GM12878 (cell line): ENCODE measurements around the gene AEN.

Source experiments
- CBFB ChIP-seq: IDR thresholded peaks from 2 replicates; pipeline ENCODE4 v1.6.1; 2016; ENCODE audit warnings: antibody characterized with exemption, low read depth
- CEBPB ChIP-seq, 2 experiments: fragments of 150-350 bp in 1 of 2; IDR thresholded peaks; 2 replicates each; pipeline ENCODE4 v1.6.1; 2012 to 2014; ENCODE audit warnings: low read depth in 2 of 2, low read length in 2 of 2, borderline replicate concordance in 1 of 2, inconsistent platforms in 1 of 2
- FOS ChIP-seq: IDR thresholded peaks from 3 replicates; pipeline ENCODE4 v1.6.1; 2011; ENCODE audit warnings: borderline replicate concordance; ENCODE audit not compliant: insufficient read length; ENCODE audit errors: extremely low read depth
- GABPA ChIP-seq: IDR thresholded peaks from 2 replicates; pipeline ENCODE4 v1.6.1; 2014; ENCODE audit warnings: antibody characterized with exemption, low read depth, mild to moderate bottlenecking, inconsistent platforms
- MYC ChIP-seq: IDR thresholded peaks from 2 replicates; pipeline ENCODE4 v1.6.1; 2011; ENCODE audit warnings: mild to moderate bottlenecking, low read length, moderate library complexity, inconsistent platforms; ENCODE audit not compliant: insufficient read depth, insufficient replicate concordance, insufficient read length, severe bottlenecking
- TF ChIP-seq, protein P1 (sequence below), 3 experiments: IDR thresholded peaks in 2 of 3; conservative IDR thresholded peaks in 1 of 3; 2 replicates each; pipeline ENCODE4 v1.5.1; 2011; ENCODE audit warnings: low read depth in 3 of 3, low read length in 3 of 3, mild to moderate bottlenecking in 3 of 3, control low read depth in 2 of 3, moderate library complexity in 2 of 3, inconsistent platforms in 1 of 3, mixed read lengths in 1 of 3; ENCODE audit not compliant: control insufficient read depth in 2 of 3, insufficient read depth in 1 of 3; ENCODE audit errors: extremely low read depth in 1 of 3
- TF ChIP-seq, protein P2 (sequence below): IDR thresholded peaks from 2 replicates; pipeline ENCODE4 v1.6.1; 2011; ENCODE audit warnings: mild to moderate bottlenecking, low read depth, low read length, moderate library complexity; ENCODE audit not compliant: insufficient replicate concordance

DNA sequence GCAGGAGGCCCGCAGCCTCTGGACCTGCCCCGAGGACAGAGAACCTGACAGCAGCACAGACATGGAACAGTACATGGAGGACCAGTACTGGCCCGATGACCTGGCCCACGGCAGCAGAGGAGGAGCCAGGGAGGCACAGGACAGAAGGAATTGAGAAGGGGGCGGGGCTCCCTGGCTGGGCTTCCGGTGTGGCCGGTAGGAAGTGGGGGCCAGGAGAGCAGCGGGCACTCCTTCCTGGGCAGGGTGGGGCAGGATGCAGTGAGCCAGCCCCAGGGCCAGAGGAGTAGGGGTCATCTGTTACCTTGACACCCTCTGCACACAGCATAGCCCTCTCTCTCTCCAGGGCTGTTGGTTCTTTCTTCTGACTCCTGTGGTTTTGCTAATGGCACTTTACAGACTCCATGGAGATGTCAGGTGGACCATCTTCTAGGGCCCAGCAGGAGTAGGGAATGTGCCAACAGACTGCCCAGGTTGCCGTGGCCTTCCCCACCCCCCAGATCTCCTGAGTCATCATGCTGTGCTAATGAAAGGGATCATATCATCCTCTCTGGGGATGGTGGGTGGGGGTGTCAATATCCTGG, 9.1 kb downstream of the AEN start:
- no peak for TF ChIP-seq CEBPB (IDR thresholded peaks at IDR 0.05; ENCODE audit: borderline replicate concordance in 1 of 2, low read depth in 2 of 2, low read length in 2 of 2)
- no peak for TF ChIP-seq GABPA
- TF ChIP-seq MYC, result no peak
- TF ChIP-seq FOS, result no peak
- TF ChIP-seq, protein P1, sequence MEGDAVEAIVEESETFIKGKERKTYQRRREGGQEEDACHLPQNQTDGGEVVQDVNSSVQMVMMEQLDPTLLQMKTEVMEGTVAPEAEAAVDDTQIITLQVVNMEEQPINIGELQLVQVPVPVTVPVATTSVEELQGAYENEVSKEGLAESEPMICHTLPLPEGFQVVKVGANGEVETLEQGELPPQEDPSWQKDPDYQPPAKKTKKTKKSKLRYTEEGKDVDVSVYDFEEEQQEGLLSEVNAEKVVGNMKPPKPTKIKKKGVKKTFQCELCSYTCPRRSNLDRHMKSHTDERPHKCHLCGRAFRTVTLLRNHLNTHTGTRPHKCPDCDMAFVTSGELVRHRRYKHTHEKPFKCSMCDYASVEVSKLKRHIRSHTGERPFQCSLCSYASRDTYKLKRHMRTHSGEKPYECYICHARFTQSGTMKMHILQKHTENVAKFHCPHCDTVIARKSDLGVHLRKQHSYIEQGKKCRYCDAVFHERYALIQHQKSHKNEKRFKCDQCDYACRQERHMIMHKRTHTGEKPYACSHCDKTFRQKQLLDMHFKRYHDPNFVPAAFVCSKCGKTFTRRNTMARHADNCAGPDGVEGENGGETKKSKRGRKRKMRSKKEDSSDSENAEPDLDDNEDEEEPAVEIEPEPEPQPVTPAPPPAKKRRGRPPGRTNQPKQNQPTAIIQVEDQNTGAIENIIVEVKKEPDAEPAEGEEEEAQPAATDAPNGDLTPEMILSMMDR (IDR thresholded peaks at IDR 0.05 in 2 of 3, conservative IDR thresholded peaks at IDR 0.05 in 1 of 3; ENCODE audit: control insufficient read depth in 2 of 3, extremely low read depth in 1 of 3, insufficient read depth in 1 of 3, low read depth in 3 of 3, low read length in 3 of 3), result no peak
- TF ChIP-seq, protein P2, sequence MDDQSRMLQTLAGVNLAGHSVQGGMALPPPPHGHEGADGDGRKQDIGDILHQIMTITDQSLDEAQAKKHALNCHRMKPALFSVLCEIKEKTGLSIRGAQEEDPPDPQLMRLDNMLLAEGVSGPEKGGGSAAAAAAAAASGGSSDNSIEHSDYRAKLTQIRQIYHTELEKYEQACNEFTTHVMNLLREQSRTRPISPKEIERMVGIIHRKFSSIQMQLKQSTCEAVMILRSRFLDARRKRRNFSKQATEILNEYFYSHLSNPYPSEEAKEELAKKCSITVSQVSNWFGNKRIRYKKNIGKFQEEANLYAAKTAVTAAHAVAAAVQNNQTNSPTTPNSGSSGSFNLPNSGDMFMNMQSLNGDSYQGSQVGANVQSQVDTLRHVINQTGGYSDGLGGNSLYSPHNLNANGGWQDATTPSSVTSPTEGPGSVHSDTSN, result no peak
- TF ChIP-seq CBFB, result no peak
